ENCODE results near the gene SIDT2. TPM values are rescaled to one million over a fixed set of nuclear protein-coding genes. Genes with fewer than 3 reads are reported as not detected.

Gene SIDT2
- total and polyA plus RNA-seq, 2 of the 8 experiments (the other 6 are each of a cell fraction or from before 2014, with no cell fraction given): 18.5 to 21.1 TPM

- Histone ChIP-seq H4K91ac (replicated peaks; ENCODE audit: insufficient read length, low read length) (no peak overlapping the region), H2AFZ (ENCODE audit: low read length) (no peak overlapping the region), H3K23me2 (ENCODE audit: low read depth, low read length) (no peaks in the 10 kb centered on the region), H2BK120ac (replicated peaks; ENCODE audit: low read depth, low read length) (no peak overlapping the region), H3K18ac (ENCODE audit: extremely low read depth, low read length) (no peak overlapping the region), H3K4me3 (ENCODE audit: extremely low read depth in 1 of 4, insufficient read depth in 2 of 4, low read depth in 3 of 4, low read length in 4 of 4) (no peak overlapping the region), H3K36me3 (ENCODE audit: control insufficient read depth in 2 of 4, insufficient read depth in 4 of 4, low read length in 3 of 4) (peaks cover 10 to 32% (median 20%) of the 10 kb centered on the region in 4 experiments; a peak in 7 of 8 replicates), H3K4me2 (ENCODE audit: insufficient read depth in 1 of 2, low read depth in 2 of 2, low read length in 2 of 2) (no peak overlapping the region), H2AK5ac (ENCODE audit: low read depth, low read length) (no peak overlapping the region), H2BK15ac (ENCODE audit: low read length) (no peak overlapping the region), H3K23ac (ENCODE audit: insufficient read length) (no peak overlapping the region), H4K8ac (ENCODE audit: extremely low read depth, insufficient read depth, low read length) (no peak overlapping the region), H4K5ac (ENCODE audit: insufficient read length, low read depth, low read length) (no peak overlapping the region), H2BK5ac (ENCODE audit: low read depth, low read length) (no peak overlapping the region; the same call in 1 of the 2 replicates), H2BK20ac (ENCODE audit: low read length) (no peak overlapping the region), H4K20me1 (replicated peaks in 1 of 2; ENCODE audit: control insufficient read depth in 1 of 2, insufficient read depth in 2 of 2, low read length in 2 of 2) (peaks cover 2 to 3% of the 10 kb centered on the region in 2 experiments), H3K79me1 (ENCODE audit: low read depth, low read length) (no peaks in the 10 kb centered on the region), H3K14ac (ENCODE audit: insufficient read length) (no peak overlapping the region), H3K27me3 (replicated peaks in 1 of 4; ENCODE audit: control insufficient read depth in 3 of 4, extremely low read depth in 1 of 4, insufficient read depth in 3 of 4, low read length in 3 of 4) (no peaks in the 10 kb centered on the region), H3K79me2 (ENCODE audit: control insufficient read depth in 1 of 2, insufficient read depth in 2 of 2, low read length in 2 of 2) (no peaks in the 10 kb centered on the region), H3K9me3 (ENCODE audit: insufficient read depth in 2 of 2, low read depth in 1 of 2, low read length in 1 of 2) (no peaks in the 10 kb centered on the region), H3K56ac (replicated peaks; ENCODE audit: insufficient read length, low read depth, low read length) (no peak overlapping the region), H3K9ac (replicated peaks in 1 of 4; ENCODE audit: extremely low read depth in 1 of 4, low read depth in 3 of 4, low read length in 3 of 4) (no peak overlapping the region), H3K4me1 (replicated peaks in 1 of 4; ENCODE audit: control insufficient read depth in 3 of 4, insufficient read depth in 4 of 4, low read length in 3 of 4) (no peaks in the 10 kb centered on the region), H2BK12ac (ENCODE audit: low read depth, low read length) (no peak overlapping the region), H3K4ac (replicated peaks; ENCODE audit: insufficient read length, low read depth, low read length) (no peak overlapping the region), H3K27ac (ENCODE audit: low read depth, low read length) (no peak overlapping the region)
- WGBS, 2 experiments (ENCODE audit: extremely low coverage in 1 of 2, insufficient coverage in 1 of 2, insufficient read length in 1 of 2, insufficient replicate concordance in 2 of 2, low coverage in 1 of 2, low lambda C conversion rate in 2 of 2, missing lambda C conversion rate in 1 of 2): 93% methylated on average over 14 of the region's 14 CpGs; no CpG with 5 or more reads in 1 of the 2 experiments
- ChIA-PET CTCF (ENCODE audit: partially characterized antibody) (interaction anchor here (1.1 to 25.0 kb wide), 8 partner anchors 9 to 113 kb away, joined by 3 to 449 read pairs (median 4); partner anchors contain the start of genes SIDT2 and TAGLN), POLR2A (ENCODE audit: partially characterized antibody) (interaction anchor here (0.8 to 2.3 kb wide), 6 partner anchors 10 to 45 kb away, joined by 3 to 6 read pairs (median 4); partner anchors contain the start of genes SIDT2 and TAGLN)
- no peak for DNase-seq (ENCODE audit: low read depth in 1 of 2, low spot score in 2 of 2)
- TF ChIP-seq JUN (IDR thresholded peaks at IDR 0.05; ENCODE audit: low read depth, low read length) (no peak), TAF1 (IDR thresholded peaks at IDR 0.05; ENCODE audit: low read depth, low read length) (no peak), BRCA1 (IDR thresholded peaks at IDR 0.05; ENCODE audit: low read depth, low read length) (no peak), RXRA (IDR thresholded peaks at IDR 0.05; ENCODE audit: insufficient read depth, low read depth, low read length) (no peak), PHF8 (conservative IDR thresholded peaks at IDR 0.05; ENCODE audit: low read depth, low read length) (no peak), KDM5A (IDR thresholded peaks at IDR 0.05; ENCODE audit: low read length) (no peak), CTBP2 (IDR thresholded peaks at IDR 0.05; ENCODE audit: borderline replicate concordance, insufficient read depth, insufficient read length, low read length) (no peak)
- TF ChIP-seq, protein P1, sequence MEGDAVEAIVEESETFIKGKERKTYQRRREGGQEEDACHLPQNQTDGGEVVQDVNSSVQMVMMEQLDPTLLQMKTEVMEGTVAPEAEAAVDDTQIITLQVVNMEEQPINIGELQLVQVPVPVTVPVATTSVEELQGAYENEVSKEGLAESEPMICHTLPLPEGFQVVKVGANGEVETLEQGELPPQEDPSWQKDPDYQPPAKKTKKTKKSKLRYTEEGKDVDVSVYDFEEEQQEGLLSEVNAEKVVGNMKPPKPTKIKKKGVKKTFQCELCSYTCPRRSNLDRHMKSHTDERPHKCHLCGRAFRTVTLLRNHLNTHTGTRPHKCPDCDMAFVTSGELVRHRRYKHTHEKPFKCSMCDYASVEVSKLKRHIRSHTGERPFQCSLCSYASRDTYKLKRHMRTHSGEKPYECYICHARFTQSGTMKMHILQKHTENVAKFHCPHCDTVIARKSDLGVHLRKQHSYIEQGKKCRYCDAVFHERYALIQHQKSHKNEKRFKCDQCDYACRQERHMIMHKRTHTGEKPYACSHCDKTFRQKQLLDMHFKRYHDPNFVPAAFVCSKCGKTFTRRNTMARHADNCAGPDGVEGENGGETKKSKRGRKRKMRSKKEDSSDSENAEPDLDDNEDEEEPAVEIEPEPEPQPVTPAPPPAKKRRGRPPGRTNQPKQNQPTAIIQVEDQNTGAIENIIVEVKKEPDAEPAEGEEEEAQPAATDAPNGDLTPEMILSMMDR (IDR thresholded peaks at IDR 0.05; ENCODE audit: control extremely low read depth in 1 of 3, insufficient read depth in 1 of 3, low read depth in 1 of 3, low read length in 3 of 3): no peak
- no peak for FAIRE-seq
Observed at GRCh38 chr11:117222991-117223740, 44.6 kb downstream of the SIDT2 start.

Measured in H1 (cell line).